H1 (cell line): ENCODE data around the gene EBPL. TPM values are rescaled to one million over a fixed set of nuclear protein-coding genes. Genes with fewer than 3 reads are reported as not detected.

Experiments used
- CTCF ChIA-PET: fragments of 300-600 bp; sonication (Branson Sonifier 250); formaldehyde crosslinking; loops from one replicate; lab custom pipeline; 2021; ENCODE audit not compliant: partially characterized antibody; lab: Charles Lee
- POLR2A ChIA-PET: fragments of 300-600 bp; sonication (Branson Sonifier 250); formaldehyde crosslinking; loops from one replicate; lab custom pipeline; 2021; ENCODE audit warnings: inconsistent platforms; ENCODE audit not compliant: partially characterized antibody; lab: Charles Lee
- DNase-seq, 2 experiments: peaks; one replicate each; pipeline versions ENCODE4 v3.0.0 to v3.0.0-alpha.2; 2010 to 2022; ENCODE audit warnings: low spot score in 2 of 2, low read depth in 1 of 2, mixed read lengths in 1 of 2
- FAIRE-seq: peaks from 2 replicates; lab custom pipeline; 2011; peaks lifted over from hg19 to GRCh38; lab: Jason Lieb, UNC
- H2AFZ ChIP-seq: 2 replicates; pipeline ENCODE4 v1.8.1; 2012; ENCODE audit warnings: low read length, inconsistent platforms
- H2AK5ac ChIP-seq: 2 replicates; pipeline ENCODE4 v1.6.1; 2013; ENCODE audit warnings: low read depth, low read length
- H2BK120ac ChIP-seq: replicated peaks from 2 replicates; pipeline ENCODE3; 2013; ENCODE audit warnings: low read depth, low read length, inconsistent platforms
- H2BK12ac ChIP-seq: 2 replicates; pipeline ENCODE4 v1.6.1; 2013; ENCODE audit warnings: low read depth, low read length
- H2BK15ac ChIP-seq: 2 replicates; pipeline ENCODE4 v1.6.1; 2013; ENCODE audit warnings: low read length
- H2BK20ac ChIP-seq: 2 replicates; pipeline ENCODE4 v1.6.1; 2013; ENCODE audit warnings: low read length
- H2BK5ac ChIP-seq: 2 replicates; pipeline ENCODE4 v1.6.1; 2013; ENCODE audit warnings: low read depth, low read length
- H3K14ac ChIP-seq: 2 replicates; pipeline ENCODE4 v1.6.1; 2013; ENCODE audit warnings: inconsistent platforms; ENCODE audit not compliant: insufficient read length
- H3K18ac ChIP-seq: 2 replicates; pipeline ENCODE4 v1.6.1; 2013; ENCODE audit warnings: low read length; ENCODE audit errors: extremely low read depth
- H3K23ac ChIP-seq: 2 replicates; pipeline ENCODE4 v1.6.1; 2013; ENCODE audit warnings: inconsistent platforms; ENCODE audit not compliant: insufficient read length
- H3K23me2 ChIP-seq: 2 replicates; pipeline ENCODE4 v1.6.1; 2013; ENCODE audit warnings: low read depth, low read length
- H3K27ac ChIP-seq: 2 replicates; pipeline ENCODE4 v1.6.1; 2011; ENCODE audit warnings: low read depth, low read length, inconsistent platforms
- H3K27me3 ChIP-seq, 4 experiments: replicated peaks in 1 of 4; 1 replicate in 1 of 4; 2 replicates in 3 of 4; pipeline versions ENCODE4 v1.6.1 to v1.8.1; 2011 to 2013; ENCODE audit warnings: low read length in 3 of 4, mild to moderate bottlenecking in 3 of 4, inconsistent platforms in 2 of 4, mixed read lengths in 2 of 4, moderate library complexity in 1 of 4; ENCODE audit not compliant: control insufficient read depth in 3 of 4, insufficient read depth in 3 of 4; ENCODE audit errors: extremely low read depth in 1 of 4
- H3K36me3 ChIP-seq, 4 experiments: 2 replicates each; pipeline versions ENCODE4 v1.6.1 to v1.8.1; 2011 to 2013; ENCODE audit warnings: mild to moderate bottlenecking in 4 of 4, low read length in 3 of 4, moderate library complexity in 2 of 4, control low read depth in 1 of 4, inconsistent platforms in 1 of 4; ENCODE audit not compliant: insufficient read depth in 4 of 4, control insufficient read depth in 2 of 4
- H3K4ac ChIP-seq: replicated peaks from 2 replicates; pipeline ENCODE3; 2013; ENCODE audit warnings: low read length, low read depth, mixed read lengths, inconsistent platforms; ENCODE audit not compliant: insufficient read length
- H3K4me1 ChIP-seq, 4 experiments: replicated peaks in 1 of 4; 1 replicate in 1 of 4; 2 replicates in 3 of 4; pipeline versions ENCODE4 v1.6.1 to v1.8.1; 2011 to 2013; ENCODE audit warnings: low read length in 3 of 4, inconsistent platforms in 2 of 4, mixed read lengths in 1 of 4; ENCODE audit not compliant: insufficient read depth in 4 of 4, control insufficient read depth in 3 of 4
- H3K4me2 ChIP-seq, 2 experiments: 2 replicates each; pipeline versions ENCODE4 v1.6.1 to v1.8.1; 2011 to 2013; ENCODE audit warnings: low read depth in 2 of 2, low read length in 2 of 2, control low read depth in 1 of 2, inconsistent platforms in 1 of 2, mild to moderate bottlenecking in 1 of 2; ENCODE audit not compliant: insufficient read depth in 1 of 2
- H3K4me3 ChIP-seq, 4 experiments: fragments of 200-600, 300-600 bp in 1 of 4; sonication (generic), shearing (Covaris generic), sonication (Bioruptor Twin) in 1 of 4; 2 replicates each; pipeline versions ENCODE4 v1.5.1 to v1.8.1; 2011 to 2016; ENCODE audit warnings: low read length in 4 of 4, low read depth in 3 of 4, control low read depth in 2 of 4, inconsistent platforms in 2 of 4, mild to moderate bottlenecking in 2 of 4, mixed read lengths in 1 of 4, moderate library complexity in 1 of 4; ENCODE audit not compliant: insufficient read depth in 2 of 4; ENCODE audit errors: extremely low read depth in 1 of 4
- H3K56ac ChIP-seq: replicated peaks from 2 replicates; pipeline ENCODE3; 2013; ENCODE audit warnings: low read depth, mild to moderate bottlenecking, mixed read lengths, low read length, inconsistent platforms; ENCODE audit not compliant: insufficient read length
- H3K79me1 ChIP-seq: 2 replicates; pipeline ENCODE4 v1.6.1; 2013; ENCODE audit warnings: low read depth, low read length, control low read depth
- H3K79me2 ChIP-seq, 2 experiments: 2 replicates each; pipeline versions ENCODE4 v1.6.1 to v1.8.1; 2012 to 2013; ENCODE audit warnings: low read length in 2 of 2, mild to moderate bottlenecking in 2 of 2, inconsistent platforms in 1 of 2; ENCODE audit not compliant: insufficient read depth in 2 of 2, control insufficient read depth in 1 of 2
- H3K9ac ChIP-seq, 4 experiments: replicated peaks in 1 of 4; 1 replicate in 1 of 4; 2 replicates in 3 of 4; pipeline versions ENCODE4 v1.6.1 to v1.8.1; 2011 to 2013; ENCODE audit warnings: low read depth in 3 of 4, low read length in 3 of 4, control low read depth in 2 of 4, mild to moderate bottlenecking in 2 of 4, moderate library complexity in 2 of 4, inconsistent platforms in 1 of 4; ENCODE audit errors: extremely low read depth in 1 of 4
- H3K9me3 ChIP-seq, 2 experiments: 2 replicates each; pipeline versions ENCODE4 v1.6.1 to v1.8.1; 2012 to 2013; ENCODE audit warnings: mild to moderate bottlenecking in 2 of 2, moderate library complexity in 2 of 2, control low read depth in 1 of 2, inconsistent platforms in 1 of 2, low read depth in 1 of 2, low read length in 1 of 2, mixed read lengths in 1 of 2; ENCODE audit not compliant: insufficient read depth in 2 of 2
- H4K20me1 ChIP-seq, 2 experiments: replicated peaks in 1 of 2; 2 replicates each; pipeline versions ENCODE3 to v1.8.1; 2011 to 2013; ENCODE audit warnings: inconsistent platforms in 2 of 2, low read length in 2 of 2, mild to moderate bottlenecking in 1 of 2; ENCODE audit not compliant: insufficient read depth in 2 of 2, control insufficient read depth in 1 of 2
- H4K5ac ChIP-seq: 2 replicates; pipeline ENCODE4 v1.6.1; 2013; ENCODE audit warnings: low read length, low read depth, mixed read lengths, inconsistent platforms; ENCODE audit not compliant: insufficient read length
- H4K8ac ChIP-seq: 2 replicates; pipeline ENCODE4 v1.8.0; 2013; ENCODE audit warnings: mild to moderate bottlenecking, moderate library complexity, low read length, inconsistent platforms; ENCODE audit not compliant: insufficient read depth; ENCODE audit errors: extremely low read depth
- H4K91ac ChIP-seq: replicated peaks from 2 replicates; pipeline ENCODE3; 2013; ENCODE audit warnings: low read length, mixed read lengths, inconsistent platforms; ENCODE audit not compliant: insufficient read length
- ATF3 ChIP-seq: IDR thresholded peaks from 2 replicates; pipeline ENCODE4 v1.6.1; 2011; ENCODE audit warnings: low read depth, mild to moderate bottlenecking, low read length; ENCODE audit not compliant: insufficient read depth
- CBX5 ChIP-seq: fragments of 300-800, 300-1000 bp; sonication (generic); IDR thresholded peaks from 2 replicates; pipeline ENCODE4 v1.7.1; 2016; ENCODE audit warnings: antibody characterized with exemption, low read length, low read depth
- EP300 ChIP-seq, 2 experiments: IDR thresholded peaks; 1 replicate in 1 of 2; 2 replicates in 1 of 2; pipeline ENCODE4 v1.6.1; 2011 to 2012; ENCODE audit warnings: low read depth in 2 of 2, low read length in 2 of 2, mild to moderate bottlenecking in 2 of 2, borderline replicate concordance in 1 of 2, inconsistent platforms in 1 of 2, moderate library complexity in 1 of 2
- HDAC2 ChIP-seq, 2 experiments: fragments of 300-600 bp in 1 of 2; sonication (generic) in 1 of 2; IDR thresholded peaks; 2 replicates each; pipeline ENCODE4 v1.6.1; 2011 to 2012; ENCODE audit warnings: low read depth in 2 of 2, low read length in 2 of 2, mild to moderate bottlenecking in 2 of 2, moderate library complexity in 2 of 2, borderline replicate concordance in 1 of 2, inconsistent platforms in 1 of 2
- POLR2A ChIP-seq, 2 experiments: IDR thresholded peaks; 1 replicate in 1 of 2; 2 replicates in 1 of 2; pipeline ENCODE4 v1.6.1; 2011; ENCODE audit warnings: low read depth in 2 of 2, low read length in 2 of 2, mild to moderate bottlenecking in 2 of 2; ENCODE audit errors: control extremely low read depth in 1 of 2
- POLR2AphosphoS5 ChIP-seq: IDR thresholded peaks from 2 replicates; pipeline ENCODE4 v1.6.1; 2011; ENCODE audit warnings: low read depth, low read length
- RAD21 ChIP-seq, 2 experiments: IDR thresholded peaks in 1 of 2; conservative IDR thresholded peaks in 1 of 2; 2 replicates each; pipeline ENCODE4 v1.6.1; 2011; ENCODE audit warnings: low read depth in 2 of 2, low read length in 2 of 2, improper control_type of control experiment in 1 of 2, inconsistent platforms in 1 of 2, mild to moderate bottlenecking in 1 of 2, moderate library complexity in 1 of 2
- RBBP5 ChIP-seq: IDR thresholded peaks from 2 replicates; pipeline ENCODE4 v1.7.1; 2012; ENCODE audit warnings: low read depth, mild to moderate bottlenecking, inconsistent platforms, low read length, moderate library complexity, borderline replicate concordance
- TBP ChIP-seq: IDR thresholded peaks from 2 replicates; pipeline ENCODE4 v1.6.1; 2011; ENCODE audit warnings: low read depth, low read length, improper control_type of control experiment
- TCF12 ChIP-seq: IDR thresholded peaks from 2 replicates; pipeline ENCODE4 v1.6.1; 2011; ENCODE audit warnings: low read depth, mild to moderate bottlenecking, low read length
- USF2 ChIP-seq: IDR thresholded peaks from 2 replicates; pipeline ENCODE4 v1.6.1; 2011; ENCODE audit warnings: low read length, improper control_type of control experiment
- WGBS, 2 experiments: shearing (Covaris generic) in 1 of 2; methylation state at CpG; one replicate each; pipeline versions ENCODE4 v1.1.6 to v1.1.7; 2013 to 2015; ENCODE audit warnings: low lambda C conversion rate in 2 of 2, mixed read lengths in 2 of 2, inconsistent platforms in 1 of 2, low coverage in 1 of 2, missing lambda C conversion rate in 1 of 2; ENCODE audit not compliant: insufficient replicate concordance in 2 of 2, insufficient coverage in 1 of 2, insufficient read length in 1 of 2; ENCODE audit errors: extremely low coverage in 1 of 2, missing lambda C conversion rate in 1 of 2; 5-methylcytosine and 5-hydroxymethylcytosine counted together
- polyA plus RNA-seq, 7 experiments: library from polyadenylated mRNA; depleted of rRNA in 3 of 7; stranded (reverse) in 5 of 7; unstranded in 2 of 7; fragments of >200 nt in 5 of 7; fragments of 200-250 nt in 2 of 7; gene quantifications; 1 replicate in 5 of 7; 2 replicates in 1 of 7; 4 replicates in 1 of 7; pipeline versions ENCODE4 v1.2.1 to v1.2.3, GENCODE V29; 2011 to 2013; ENCODE audit warnings: missing spikeins in 2 of 7, mixed read lengths in 2 of 7
- total RNA-seq: library from RNA; stranded (reverse); fragmentation: NEBNext Ultra II Directional; extraction: Animal tissue kit (Norgen Biotek cat#: 25700); gene quantifications from 2 replicates; pipeline ENCODE4 v1.2.1, GENCODE V29; 2021

The EBPL gene
- total and polyA plus RNA-seq, 2 of the 8 experiments (the other 6 are each of a cell fraction or from before 2014, with no cell fraction given) = 130 to 204 TPM

GRCh38 chr13:49630580-49630979, 60.7 kb downstream of the EBPL start:
- no peak overlapping the region; the same call in 1 of the 2 replicates for H3K27ac ChIP-seq

More at GRCh38 chr13:49630580-49630979, 60.7 kb downstream of the EBPL start:
- no peak overlapping the region for H2BK12ac ChIP-seq
- no peak overlapping the region for H3K9ac ChIP-seq
- H2BK20ac ChIP-seq = no peak overlapping the region
- H3K4me2 ChIP-seq = no peak overlapping the region
- H3K4ac ChIP-seq = no peak overlapping the region
- H3K4me3 ChIP-seq = no peak overlapping the region
- DNase-seq = no peak
- H4K91ac ChIP-seq = no peak overlapping the region
- H3K14ac ChIP-seq = no peak overlapping the region
- H3K27me3 ChIP-seq = no peaks in the 10 kb centered on the region
- 90% methylated on average over 16 of the region's 16 CpGs; no CpG with 5 or more reads in 1 of the 2 experiments for WGBS, 2 experiments
- no peak overlapping the region for H2AFZ ChIP-seq
- POLR2A ChIA-PET = no interaction called here
- peaks cover 4 to 5% (median 4%) of the 10 kb centered on the region in 4 experiments; a peak in 4 of 7 replicates for H3K4me1 ChIP-seq
- no peak overlapping the region for H4K8ac ChIP-seq
- no peak overlapping the region for H2BK15ac ChIP-seq
- no peak overlapping the region for H3K56ac ChIP-seq
- H4K5ac ChIP-seq = no peak overlapping the region
- H3K23ac ChIP-seq = no peak overlapping the region
- H2BK5ac ChIP-seq = no peak overlapping the region
- TF ChIP-seq POLR2AphosphoS5 (no peak), CBX5 (no peak), RBBP5 (no peak), TCF12 (no peak), HDAC2 (IDR thresholded peaks at IDR 0.05; ENCODE audit: borderline replicate concordance in 1 of 2, low read depth in 2 of 2, low read length in 2 of 2) (no peak), TBP (no peak), RAD21 (IDR thresholded peaks at IDR 0.05 in 1 of 2, conservative IDR thresholded peaks at IDR 0.05 in 1 of 2; ENCODE audit: low read depth in 2 of 2, low read length in 2 of 2) (no peak), ATF3 (no peak), USF2 (no peak), EP300 (IDR thresholded peaks at IDR 0.05; ENCODE audit: borderline replicate concordance in 1 of 2, low read depth in 2 of 2, low read length in 2 of 2) (no peak), POLR2A (IDR thresholded peaks at IDR 0.05; ENCODE audit: control extremely low read depth in 1 of 2, low read depth in 2 of 2, low read length in 2 of 2) (no peak)
- no peak overlapping the region for H2AK5ac ChIP-seq
- H4K20me1 ChIP-seq = no peaks in the 10 kb centered on the region
- H3K79me1 ChIP-seq = no peaks in the 10 kb centered on the region
- FAIRE-seq = no peak
- H3K18ac ChIP-seq = no peak overlapping the region
- H3K23me2 ChIP-seq = no peaks in the 10 kb centered on the region; the same call in 1 of the 2 replicates
- H3K9me3 ChIP-seq = no peaks in the 10 kb centered on the region
- no peaks in the 10 kb centered on the region for H3K79me2 ChIP-seq
- H3K36me3 ChIP-seq = no peaks in the 10 kb centered on the region
- CTCF ChIA-PET = interaction anchor here (1.2 to 1.9 kb wide), 4 partner anchors 18 to 45 kb away, joined by 4 to 6 read pairs (median 4); partner anchors contain the start of gene RCBTB1
- no peak overlapping the region for H2BK120ac ChIP-seq
